MCF 10A (cell line): ENCODE data around the gene METTL27. TPM values are rescaled to one million over a fixed set of nuclear protein-coding genes. Genes with fewer than 3 reads are reported as not detected.

Experiments used
- BruUV-seq: library from RNA; stranded (reverse); fragments of 400-500 nt; replicated peaks from 2 replicates; lab custom pipeline; 2021; lab: Mats Ljungman, UMichigan
- CTCF ChIA-PET: fragments of 300-600 bp; sonication (Branson Sonifier 250); formaldehyde crosslinking; extraction: SDS; loops from one replicate; lab custom pipeline; 2021; ENCODE audit warnings: antibody characterized with exemption, inconsistent platforms; lab: Yijun Ruan, JAX
- POLR2A ChIA-PET: fragments of 300-600, 350-650 bp; sonication (Branson Sonifier 250); formaldehyde crosslinking; extraction: SDS; loops from one replicate; lab custom pipeline; 2020; ENCODE audit warnings: antibody characterized with exemption, inconsistent platforms; lab: Yijun Ruan, JAX
- DNase-seq: peaks from one replicate; pipeline ENCODE4 v3.0.0-alpha.2; 2018; ENCODE audit not compliant: unreplicated experiment
- H3K27ac Mint-ChIP-seq: one replicate; pipeline ENCODE4 v1.8.0; 2022; ENCODE audit warnings: mild to moderate bottlenecking, low read depth, mixed read lengths; ENCODE audit not compliant: unreplicated experiment
- H3K27me3 Mint-ChIP-seq: one replicate; pipeline ENCODE4 v1.8.0; 2022; ENCODE audit warnings: mixed read lengths; ENCODE audit not compliant: insufficient read depth, unreplicated experiment
- H3K36me3 Mint-ChIP-seq: one replicate; pipeline ENCODE4 v1.8.0; 2022; ENCODE audit warnings: mild to moderate bottlenecking, moderate library complexity, mixed read lengths; ENCODE audit not compliant: insufficient read depth, unreplicated experiment
- H3K4me1 Mint-ChIP-seq: one replicate; pipeline ENCODE4 v1.8.0; 2022; ENCODE audit warnings: mixed read lengths; ENCODE audit not compliant: insufficient read depth, unreplicated experiment
- H3K4me3 Mint-ChIP-seq: one replicate; pipeline ENCODE4 v1.8.0; 2022; ENCODE audit warnings: mild to moderate bottlenecking, moderate library complexity, mixed read lengths; ENCODE audit not compliant: unreplicated experiment
- H3K9me3 Mint-ChIP-seq: one replicate; pipeline ENCODE4 v1.8.0; 2022; ENCODE audit warnings: mixed read lengths; ENCODE audit not compliant: unreplicated experiment
- intact Hi-C: fragments of 100-400 bp; cut with micrococcal nuclease; formaldehyde crosslinking; loops from 2 replicates; pipeline ENCODE4 v1.14.1; 2022
- total RNA-seq: library from RNA; stranded (reverse); gene quantifications from 2 replicates; pipeline ENCODE4 v1.2.3, GENCODE V29; 2022
- TF ChIP-seq, protein P1 (sequence below): fragments of 200-600 bp; IDR thresholded peaks from one replicate; pipeline ENCODE4 v1.8.0; 2022; ENCODE audit warnings: antibody characterized with exemption, mild to moderate bottlenecking; ENCODE audit not compliant: unreplicated experiment

The METTL27 gene
- total RNA-seq, 1 experiment from 2014 or later = 4.4 TPM

DNA sequence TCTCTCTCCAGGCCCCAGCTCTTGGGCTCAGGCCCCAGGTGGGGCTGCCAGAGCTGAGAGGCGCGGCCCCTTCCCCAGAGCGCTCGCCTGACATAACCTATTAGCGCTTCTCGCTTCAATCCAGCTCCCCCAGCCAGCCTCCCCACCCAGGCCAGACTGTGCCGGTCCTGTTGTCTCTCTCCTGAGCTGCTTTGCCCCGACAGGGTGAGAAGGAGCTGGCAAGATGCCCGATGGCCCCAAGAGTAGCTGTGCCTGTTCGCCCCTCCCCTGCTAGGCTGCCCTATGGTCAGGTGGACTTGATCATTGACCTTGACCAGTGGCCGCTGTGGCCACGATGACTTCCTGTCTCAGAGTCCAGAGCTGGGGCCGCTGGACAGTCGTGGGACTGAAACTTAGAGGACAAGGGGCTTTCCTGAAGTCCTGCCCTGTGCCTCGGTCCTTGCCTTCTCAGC, 27.8 kb upstream of the METTL27 start:
- TF ChIP-seq, protein P1, sequence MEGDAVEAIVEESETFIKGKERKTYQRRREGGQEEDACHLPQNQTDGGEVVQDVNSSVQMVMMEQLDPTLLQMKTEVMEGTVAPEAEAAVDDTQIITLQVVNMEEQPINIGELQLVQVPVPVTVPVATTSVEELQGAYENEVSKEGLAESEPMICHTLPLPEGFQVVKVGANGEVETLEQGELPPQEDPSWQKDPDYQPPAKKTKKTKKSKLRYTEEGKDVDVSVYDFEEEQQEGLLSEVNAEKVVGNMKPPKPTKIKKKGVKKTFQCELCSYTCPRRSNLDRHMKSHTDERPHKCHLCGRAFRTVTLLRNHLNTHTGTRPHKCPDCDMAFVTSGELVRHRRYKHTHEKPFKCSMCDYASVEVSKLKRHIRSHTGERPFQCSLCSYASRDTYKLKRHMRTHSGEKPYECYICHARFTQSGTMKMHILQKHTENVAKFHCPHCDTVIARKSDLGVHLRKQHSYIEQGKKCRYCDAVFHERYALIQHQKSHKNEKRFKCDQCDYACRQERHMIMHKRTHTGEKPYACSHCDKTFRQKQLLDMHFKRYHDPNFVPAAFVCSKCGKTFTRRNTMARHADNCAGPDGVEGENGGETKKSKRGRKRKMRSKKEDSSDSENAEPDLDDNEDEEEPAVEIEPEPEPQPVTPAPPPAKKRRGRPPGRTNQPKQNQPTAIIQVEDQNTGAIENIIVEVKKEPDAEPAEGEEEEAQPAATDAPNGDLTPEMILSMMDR = no peak
- Mint-ChIP-seq H3K4me3 (no peak overlapping the region), H3K27ac (no peak overlapping the region), H3K27me3 (peaks cover 14% of the 10 kb centered on the region), H3K9me3 (no peaks in the 10 kb centered on the region), H3K36me3 (no peaks in the 10 kb centered on the region), H3K4me1 (no peaks in the 10 kb centered on the region)
- ChIA-PET CTCF (interaction anchor here (0.6 to 1.1 kb wide), 3 partner anchors 10 to 182 kb away, joined by 3 to 4 read pairs (median 4); no protein-coding TSS in a partner anchor), POLR2A (interaction anchor here (0.6 kb wide), 1 partner anchor 95 kb away, joined by 3 read pairs; no protein-coding TSS in a partner anchor)
- intact Hi-C loops = no loop called here
- no TSS peak for BruUV-seq
- DNase-seq = no peak

DNA sequence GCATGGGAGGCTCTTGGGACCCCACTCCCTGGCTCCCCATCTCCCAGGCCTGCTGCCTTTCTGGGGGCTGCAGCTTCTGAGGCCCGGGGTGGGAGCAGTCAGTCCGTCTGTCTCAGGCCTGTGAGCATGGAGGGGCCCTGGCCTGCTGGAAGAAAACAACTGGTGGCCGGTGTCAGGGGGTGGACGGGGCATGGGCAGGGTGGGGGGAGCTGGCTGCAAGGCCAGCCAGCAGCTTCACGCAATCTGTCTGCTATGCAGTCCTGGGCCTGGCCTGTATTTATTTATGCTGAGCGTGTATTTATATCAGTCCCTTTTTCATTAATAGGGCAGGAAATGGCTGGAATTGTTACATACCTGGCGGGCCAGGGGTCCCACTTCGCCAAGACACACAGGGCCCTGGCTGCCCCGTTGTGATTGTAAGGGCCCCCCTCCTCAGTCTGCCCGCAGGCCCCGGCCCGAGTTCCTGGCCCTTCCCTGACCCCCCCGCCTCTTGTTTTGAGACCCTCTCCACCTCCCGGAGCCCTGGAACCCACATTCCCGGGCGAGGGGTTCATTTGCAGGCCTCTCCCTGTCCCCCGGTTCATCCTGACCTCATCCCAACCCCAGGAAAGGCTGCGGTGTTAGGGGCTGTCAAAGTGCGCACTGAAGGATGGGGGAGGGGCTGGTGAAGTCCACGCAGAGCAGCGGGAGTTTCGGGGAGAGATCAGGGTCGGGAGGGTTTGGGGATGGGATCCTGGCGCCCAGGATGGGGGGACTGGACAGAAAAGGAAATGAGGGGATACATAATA, 26.9 kb upstream of the METTL27 start:
- POLR2A ChIA-PET = no interaction called here
- no peak overlapping the region for H3K27ac Mint-ChIP-seq
- no peaks in the 10 kb centered on the region for H3K9me3 Mint-ChIP-seq
- CTCF ChIA-PET = interaction anchor here (1.0 to 1.1 kb wide), 2 partner anchors 12 to 155 kb away, joined by 4 read pairs; no protein-coding TSS in a partner anchor
- no peak for DNase-seq
- H3K36me3 Mint-ChIP-seq = no peaks in the 10 kb centered on the region
- BruUV-seq = no TSS peak
- H3K27me3 Mint-ChIP-seq = peaks cover 14% of the 10 kb centered on the region
- intact Hi-C loops = no loop called here
- no peak overlapping the region for H3K4me3 Mint-ChIP-seq
- H3K4me1 Mint-ChIP-seq = no peaks in the 10 kb centered on the region
- TF ChIP-seq, protein P1 = no peak

DNA sequence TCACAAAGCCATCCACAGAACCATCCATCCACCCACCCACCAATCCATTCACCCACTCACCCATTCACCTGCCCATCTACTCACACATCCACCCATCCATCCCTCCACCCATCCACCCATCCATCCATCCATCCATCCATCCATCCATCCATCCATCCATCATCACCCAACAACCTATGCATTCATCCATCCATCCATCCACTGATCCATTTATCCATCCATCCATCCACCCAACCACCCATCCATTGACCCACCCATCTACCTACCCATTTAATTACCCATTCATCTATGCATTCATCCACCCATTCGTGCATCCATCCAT, 24.1 kb upstream of the METTL27 start:
- H3K27me3 Mint-ChIP-seq = no peaks in the 10 kb centered on the region
- CTCF ChIA-PET = interaction anchor here (4.4 kb wide), 1 partner anchor 159 kb away, joined by 43 read pairs; no protein-coding TSS in a partner anchor
- no peaks in the 10 kb centered on the region for H3K4me1 Mint-ChIP-seq
- H3K4me3 Mint-ChIP-seq = no peak overlapping the region
- no peak overlapping the region for H3K27ac Mint-ChIP-seq
- TF ChIP-seq, protein P1 = no peak
- intact Hi-C loops = loop anchor here (1.0 kb wide), 6 partner anchors 160 to 535 kb away; partner anchors contain the start of gene RFC2
- POLR2A ChIA-PET = interaction anchor here (0.6 to 1.0 kb wide), 2 partner anchors 20 to 160 kb away, joined by 3 to 4 read pairs; no protein-coding TSS in a partner anchor
- no peaks in the 10 kb centered on the region for H3K36me3 Mint-ChIP-seq
- DNase-seq = no peak
- H3K9me3 Mint-ChIP-seq = no peaks in the 10 kb centered on the region
- BruUV-seq = no TSS peak
